Trophoblast cell (in vitro differentiated cells and primary cell): Measurements from ENCODE around the gene VDR.

Experiments used
- DNase-seq, 2 donors: peaks; one replicate each; pipeline ENCODE4 v3.0.0-alpha.2; 2016
- H2AFZ ChIP-seq: 2 replicates; pipeline ENCODE4 v1.6.1; 2013; ENCODE audit warnings: low read length, moderate library complexity, mild to moderate bottlenecking; ENCODE audit not compliant: insufficient read depth, poor library complexity
- H2AK5ac ChIP-seq: 2 replicates; pipeline ENCODE4 v1.6.1; 2013; ENCODE audit warnings: mild to moderate bottlenecking, low read length
- H2BK120ac ChIP-seq: 2 replicates; pipeline ENCODE4 v1.6.1; 2013; ENCODE audit warnings: low read length, mild to moderate bottlenecking, moderate library complexity; ENCODE audit not compliant: insufficient read depth, poor library complexity
- H2BK12ac ChIP-seq: 2 replicates; pipeline ENCODE4 v1.6.1; 2013; ENCODE audit warnings: mild to moderate bottlenecking, low read length, moderate library complexity
- H2BK5ac ChIP-seq: 2 replicates; pipeline ENCODE4 v1.6.1; 2013; ENCODE audit warnings: low read length, low read depth, moderate library complexity, mild to moderate bottlenecking; ENCODE audit not compliant: poor library complexity
- H3K14ac ChIP-seq: 2 replicates; pipeline ENCODE4 v1.6.1; 2013; ENCODE audit warnings: mild to moderate bottlenecking, low read length
- H3K18ac ChIP-seq: 2 replicates; pipeline ENCODE4 v1.6.1; 2013; ENCODE audit warnings: mild to moderate bottlenecking, low read length
- H3K23ac ChIP-seq: 2 replicates; pipeline ENCODE4 v1.6.1; 2013; ENCODE audit warnings: low read length
- H3K27ac ChIP-seq: 2 replicates; pipeline ENCODE4 v1.5.1; 2013; ENCODE audit warnings: low read depth, mild to moderate bottlenecking, inconsistent platforms, low read length, moderate library complexity
- H3K27me3 ChIP-seq: 2 replicates; pipeline ENCODE4 v1.6.1; 2013; ENCODE audit warnings: inconsistent platforms, mild to moderate bottlenecking, low read length, moderate library complexity; ENCODE audit not compliant: insufficient read depth
- H3K36me3 ChIP-seq, 2 experiments: 1 replicate in 1 of 2; 2 replicates in 1 of 2; pipeline ENCODE4 v1.6.1; 2013; ENCODE audit warnings: low read length in 2 of 2, mild to moderate bottlenecking in 2 of 2, moderate library complexity in 1 of 2; ENCODE audit not compliant: insufficient read depth in 2 of 2, control insufficient read depth in 1 of 2
- H3K4ac ChIP-seq: 2 replicates; pipeline ENCODE4 v1.6.1; 2013; ENCODE audit warnings: low read depth, mild to moderate bottlenecking, low read length, moderate library complexity
- H3K4me1 ChIP-seq, 2 experiments: 1 replicate in 1 of 2; 2 replicates in 1 of 2; pipeline ENCODE4 v1.6.1; 2013; ENCODE audit warnings: low read length in 2 of 2, mild to moderate bottlenecking in 2 of 2, moderate library complexity in 1 of 2; ENCODE audit not compliant: insufficient read depth in 2 of 2, control insufficient read depth in 1 of 2
- H3K4me2 ChIP-seq: 2 replicates; pipeline ENCODE4 v1.6.1; 2013; ENCODE audit warnings: inconsistent platforms, mild to moderate bottlenecking, low read length, moderate library complexity
- H3K4me3 ChIP-seq: 2 replicates; pipeline ENCODE4 v1.5.1; 2013; ENCODE audit warnings: mild to moderate bottlenecking, low read depth, low read length, inconsistent platforms
- H3K79me1 ChIP-seq: one replicate; pipeline ENCODE4 v1.6.1; 2013; ENCODE audit warnings: low read length
- H3K79me2 ChIP-seq: 2 replicates; pipeline ENCODE4 v1.6.1; 2013; ENCODE audit warnings: low read length, mild to moderate bottlenecking; ENCODE audit not compliant: control insufficient read depth, insufficient read depth, poor library complexity
- H3K9ac ChIP-seq: 2 replicates; pipeline ENCODE4 v1.6.1; 2013; ENCODE audit warnings: mild to moderate bottlenecking, low read length
- H3K9me3 ChIP-seq: 2 replicates; pipeline ENCODE4 v1.6.1; 2013; ENCODE audit warnings: low read depth, mild to moderate bottlenecking, control low read depth, inconsistent platforms, low read length; ENCODE audit not compliant: insufficient read depth
- H4K12ac ChIP-seq: 2 replicates; pipeline ENCODE4 v1.6.1; 2013; ENCODE audit warnings: low read depth, mild to moderate bottlenecking, low read length, moderate library complexity
- H4K8ac ChIP-seq: 2 replicates; pipeline ENCODE4 v1.6.1; 2013; ENCODE audit warnings: low read depth, mild to moderate bottlenecking, low read length, moderate library complexity
- H4K91ac ChIP-seq: one replicate; pipeline ENCODE4 v1.6.1; 2013; ENCODE audit warnings: low read depth, mild to moderate bottlenecking, low read length, moderate library complexity
- WGBS: extraction: QIAGEN DNeasy Blood & Tissue Kit; methylation state at CpG from one replicate; pipeline ENCODE4 v1.1.7; 2013; ENCODE audit warnings: missing lambda C conversion rate; ENCODE audit not compliant: insufficient read length, insufficient coverage; ENCODE audit errors: extremely low coverage; 5-methylcytosine and 5-hydroxymethylcytosine counted together

Gene VDR

GRCh38 chr12:47941475-47941780 is 36.6 kb upstream of the VDR start:
- no peak for DNase-seq
- H2AK5ac ChIP-seq = no peak overlapping the region
- H3K14ac ChIP-seq = no peak overlapping the region
- H3K4ac ChIP-seq = no peak overlapping the region
- no peak overlapping the region for H3K4me3 ChIP-seq
- no CpG with 5 or more reads among the region's 9 CpGs for WGBS
- H3K9ac ChIP-seq = no peak overlapping the region
- H4K8ac ChIP-seq = no peak overlapping the region
- no peak overlapping the region for H3K18ac ChIP-seq
- no peaks in the 10 kb centered on the region for H3K79me2 ChIP-seq
- H3K9me3 ChIP-seq = peaks cover 3% of the 10 kb centered on the region
- no peak overlapping the region for H2BK120ac ChIP-seq
- no peak overlapping the region for H2BK5ac ChIP-seq
- H3K23ac ChIP-seq = no peak overlapping the region
- H4K91ac ChIP-seq = no peak overlapping the region
- H2AFZ ChIP-seq = no peak overlapping the region
- no peak overlapping the region for H2BK12ac ChIP-seq
- no peak overlapping the region for H3K27ac ChIP-seq
- H3K79me1 ChIP-seq = no peaks in the 10 kb centered on the region
- H3K4me2 ChIP-seq = no peak overlapping the region
- H4K12ac ChIP-seq = no peak overlapping the region
- peaks cover 4% of the 10 kb centered on the region for H3K27me3 ChIP-seq
- H3K36me3 ChIP-seq = no peaks in the 10 kb centered on the region
- peaks cover 0 to 1% of the 10 kb centered on the region in 2 experiments for H3K4me1 ChIP-seq

- Histone ChIP-seq H4K12ac (no peak overlapping the region), H2AK5ac (no peak overlapping the region), H3K79me2 (no peaks in the 10 kb centered on the region), H4K91ac (no peak overlapping the region), H2BK120ac (no peak overlapping the region), H3K4me2 (no peak overlapping the region), H3K4me1 (no peaks in the 10 kb centered on the region), H3K27ac (no peak overlapping the region), H3K4ac (no peak overlapping the region), H4K8ac (no peak overlapping the region), H2BK5ac (no peak overlapping the region), H3K27me3 (peaks cover 4% of the 10 kb centered on the region), H3K36me3 (no peaks in the 10 kb centered on the region), H2BK12ac (no peak overlapping the region), H3K9me3 (peaks cover 3% of the 10 kb centered on the region), H3K14ac (no peak overlapping the region), H3K79me1 (no peaks in the 10 kb centered on the region), H2AFZ (no peak overlapping the region), H3K18ac (no peak overlapping the region), H3K4me3 (no peak overlapping the region), H3K23ac (no peak overlapping the region), H3K9ac (no peak overlapping the region)
- DNase-seq = no peak
- WGBS = no CpG with 5 or more reads among the region's 10 CpGs
These were observed 36.1 kb upstream of the VDR start for GRCh38 chr12:47940773-47941474.

- Histone ChIP-seq H3K14ac (no peak overlapping the region), H2BK120ac (no peak overlapping the region), H3K4me3 (no peak overlapping the region), H2AFZ (no peak overlapping the region), H3K27ac (no peak overlapping the region), H3K4ac (no peak overlapping the region), H3K79me1 (no peaks in the 10 kb centered on the region), H3K9ac (no peak overlapping the region), H3K27me3 (peaks cover 4% of the 10 kb centered on the region), H2BK12ac (no peak overlapping the region), H3K9me3 (no peaks in the 10 kb centered on the region), H4K12ac (no peak overlapping the region), H3K79me2 (no peaks in the 10 kb centered on the region), H4K91ac (no peak overlapping the region), H2BK5ac (no peak overlapping the region), H2AK5ac (no peak overlapping the region), H3K4me1 (peaks cover 0 to 6% of the 10 kb centered on the region in 2 experiments), H3K23ac (no peak overlapping the region), H3K4me2 (no peak overlapping the region), H3K18ac (no peak overlapping the region), H4K8ac (no peak overlapping the region), H3K36me3 (no peaks in the 10 kb centered on the region)
- DNase-seq = no peak
- WGBS = no CpG with 5 or more reads among the region's 6 CpGs
These were observed 34.3 kb upstream of the VDR start for GRCh38 chr12:47939009-47939601.

- no peaks in the 10 kb centered on the region for H3K79me1 ChIP-seq
- no peaks in the 10 kb centered on the region for H3K36me3 ChIP-seq
- no CpG with 5 or more reads among the region's 4 CpGs for WGBS
- H4K12ac ChIP-seq = no peak overlapping the region
- no peak overlapping the region for H3K18ac ChIP-seq
- H3K9ac ChIP-seq = no peak overlapping the region
- no peak overlapping the region for H3K4me3 ChIP-seq
- no peak overlapping the region for H3K4me2 ChIP-seq
- no peak overlapping the region for H3K4ac ChIP-seq
- H4K91ac ChIP-seq = no peak overlapping the region
- DNase-seq = no peak
- H3K4me1 ChIP-seq = peaks cover 0 to 6% of the 10 kb centered on the region in 2 experiments
- no peaks in the 10 kb centered on the region for H3K79me2 ChIP-seq
- H2AFZ ChIP-seq = no peak overlapping the region
- peaks cover 4% of the 10 kb centered on the region for H3K27me3 ChIP-seq
- H2BK5ac ChIP-seq = no peak overlapping the region
- H4K8ac ChIP-seq = no peak overlapping the region
- H3K14ac ChIP-seq = no peak overlapping the region
- no peak overlapping the region for H3K27ac ChIP-seq
- H2AK5ac ChIP-seq = no peak overlapping the region
- no peak overlapping the region for H2BK12ac ChIP-seq
- no peaks in the 10 kb centered on the region for H3K9me3 ChIP-seq
- H3K23ac ChIP-seq = no peak overlapping the region
- H2BK120ac ChIP-seq = no peak overlapping the region
These were observed 33.8 kb upstream of the VDR start for GRCh38 chr12:47938594-47938993.
